ENCODE measurements around the gene PCSK1. TPM values are rescaled to one million over a fixed set of nuclear protein-coding genes. Genes with fewer than 3 reads are reported as not detected.

PCSK1 gene
- polyA plus RNA-seq, 2 of the 4 experiments (the other 2 are of a cell fraction) = 0.14 to 0.17 TPM

DNA sequence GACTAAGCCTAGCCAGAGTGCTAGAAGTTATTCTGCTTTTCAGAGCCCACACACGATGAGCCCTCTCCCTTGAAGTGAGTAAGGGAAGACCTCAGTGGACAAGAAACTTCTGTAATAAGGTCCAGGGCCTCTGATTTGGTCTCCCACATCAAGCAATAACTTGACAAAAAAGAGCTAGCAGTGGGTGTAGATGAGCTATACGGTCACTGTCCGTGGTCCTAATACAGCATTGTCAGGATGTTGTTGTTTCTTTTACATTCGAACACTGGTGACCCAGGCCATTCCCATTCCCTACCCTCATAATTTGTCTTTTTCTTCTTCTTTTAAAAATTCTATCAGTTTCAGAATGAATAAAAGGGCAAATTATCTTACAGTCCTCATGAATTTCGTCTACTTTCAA is 5.2 kb downstream of the PCSK1 start:
- Histone ChIP-seq H3K4me3 (no peak overlapping the region), H3K4me1 (peaks cover 5% of the 10 kb centered on the region; the same call in 2 of the 3 replicates), H3K4me2 (no peak overlapping the region), H3K9me3 (no peaks in the 10 kb centered on the region; the same call in 2 of the 3 replicates), H3K27ac (no peak overlapping the region)
- CTCF ChIA-PET = interaction anchor here (1.3 to 2.3 kb wide), 2 partner anchors 12 to 14 kb away, joined by 3 to 5 read pairs; no protein-coding TSS in a partner anchor
- FAIRE-seq (no peak), DNase-seq (ENCODE audit: low read depth in 1 of 2, low spot score in 1 of 2) (no peak), ATAC-seq (0 out of 6 replicates have a peak, but pooled peaks of 1 of the 2 experiments have one; percentile 54)
- WGBS (ENCODE audit: missing lambda C conversion rate) = 25% methylated on average over 5 of the region's 5 CpGs
- POLR2A ChIA-PET = no interaction called here
- TF ChIP-seq ZNF302 (CRISPR knock-in tag; IDR thresholded peaks at IDR 0.05) = no peak
- TF ChIP-seq JUNB (IDR thresholded peaks at IDR 0.05) = no peak
- peak; percentile 68; the same call in 1 of the 2 replicates for TF ChIP-seq EHMT2 (IDR thresholded peaks at IDR 0.05; ENCODE audit: low read depth)
- TF ChIP-seq, protein P1, sequence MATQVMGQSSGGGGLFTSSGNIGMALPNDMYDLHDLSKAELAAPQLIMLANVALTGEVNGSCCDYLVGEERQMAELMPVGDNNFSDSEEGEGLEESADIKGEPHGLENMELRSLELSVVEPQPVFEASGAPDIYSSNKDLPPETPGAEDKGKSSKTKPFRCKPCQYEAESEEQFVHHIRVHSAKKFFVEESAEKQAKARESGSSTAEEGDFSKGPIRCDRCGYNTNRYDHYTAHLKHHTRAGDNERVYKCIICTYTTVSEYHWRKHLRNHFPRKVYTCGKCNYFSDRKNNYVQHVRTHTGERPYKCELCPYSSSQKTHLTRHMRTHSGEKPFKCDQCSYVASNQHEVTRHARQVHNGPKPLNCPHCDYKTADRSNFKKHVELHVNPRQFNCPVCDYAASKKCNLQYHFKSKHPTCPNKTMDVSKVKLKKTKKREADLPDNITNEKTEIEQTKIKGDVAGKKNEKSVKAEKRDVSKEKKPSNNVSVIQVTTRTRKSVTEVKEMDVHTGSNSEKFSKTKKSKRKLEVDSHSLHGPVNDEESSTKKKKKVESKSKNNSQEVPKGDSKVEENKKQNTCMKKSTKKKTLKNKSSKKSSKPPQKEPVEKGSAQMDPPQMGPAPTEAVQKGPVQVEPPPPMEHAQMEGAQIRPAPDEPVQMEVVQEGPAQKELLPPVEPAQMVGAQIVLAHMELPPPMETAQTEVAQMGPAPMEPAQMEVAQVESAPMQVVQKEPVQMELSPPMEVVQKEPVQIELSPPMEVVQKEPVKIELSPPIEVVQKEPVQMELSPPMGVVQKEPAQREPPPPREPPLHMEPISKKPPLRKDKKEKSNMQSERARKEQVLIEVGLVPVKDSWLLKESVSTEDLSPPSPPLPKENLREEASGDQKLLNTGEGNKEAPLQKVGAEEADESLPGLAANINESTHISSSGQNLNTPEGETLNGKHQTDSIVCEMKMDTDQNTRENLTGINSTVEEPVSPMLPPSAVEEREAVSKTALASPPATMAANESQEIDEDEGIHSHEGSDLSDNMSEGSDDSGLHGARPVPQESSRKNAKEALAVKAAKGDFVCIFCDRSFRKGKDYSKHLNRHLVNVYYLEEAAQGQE (IDR thresholded peaks at IDR 0.05) = peak; percentile 80
- no peak for TF ChIP-seq KDM1A (IDR thresholded peaks at IDR 0.05; ENCODE audit: low read depth)

DNA sequence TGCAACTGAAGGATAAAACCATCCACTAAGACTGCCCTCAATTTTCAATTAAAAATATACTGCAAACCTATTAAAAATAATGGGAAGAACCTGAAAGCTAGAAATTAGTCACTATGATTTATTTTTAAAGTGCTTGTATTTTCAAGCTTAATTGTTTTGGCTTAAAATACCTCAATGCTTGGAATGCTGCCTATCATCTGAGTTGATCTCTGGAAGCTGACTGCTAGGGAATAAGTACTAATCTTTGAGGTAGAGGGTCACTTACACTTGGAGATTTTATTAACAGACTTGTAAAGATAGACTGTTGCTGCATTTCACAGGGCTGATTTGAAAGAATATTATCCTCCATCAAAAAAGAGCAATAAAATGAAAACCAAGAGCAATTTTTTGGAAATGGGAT is 6.2 kb downstream of the PCSK1 start:
- DNase-seq (ENCODE audit: low read depth in 1 of 2, low spot score in 1 of 2) = no peak
- no peak for FAIRE-seq
- ChIA-PET POLR2A (no interaction called here), CTCF (interaction anchor here (2.3 kb wide), 1 partner anchor 13 kb away, joined by 5 read pairs; no protein-coding TSS in a partner anchor)
- TF ChIP-seq CHD2 (IDR thresholded peaks at IDR 0.05; ENCODE audit: low read length, partially characterized antibody) (no peak), KDM5A (IDR thresholded peaks at IDR 0.05) (no peak), EHMT2 (IDR thresholded peaks at IDR 0.05; ENCODE audit: low read depth) (no peak), MYC (IDR thresholded peaks at IDR 0.05; ENCODE audit: borderline replicate concordance, low read length) (no peak), POLR2AphosphoS2 (conservative IDR thresholded peaks at IDR 0.05; ENCODE audit: low read length) (no peak), HDAC2 (IDR thresholded peaks at IDR 0.05) (no peak), SMC3 (IDR thresholded peaks at IDR 0.05) (no peak), MAZ (IDR thresholded peaks at IDR 0.05; ENCODE audit: borderline replicate concordance, low read depth, low read length) (no peak)
- TF ChIP-seq, protein P2, sequence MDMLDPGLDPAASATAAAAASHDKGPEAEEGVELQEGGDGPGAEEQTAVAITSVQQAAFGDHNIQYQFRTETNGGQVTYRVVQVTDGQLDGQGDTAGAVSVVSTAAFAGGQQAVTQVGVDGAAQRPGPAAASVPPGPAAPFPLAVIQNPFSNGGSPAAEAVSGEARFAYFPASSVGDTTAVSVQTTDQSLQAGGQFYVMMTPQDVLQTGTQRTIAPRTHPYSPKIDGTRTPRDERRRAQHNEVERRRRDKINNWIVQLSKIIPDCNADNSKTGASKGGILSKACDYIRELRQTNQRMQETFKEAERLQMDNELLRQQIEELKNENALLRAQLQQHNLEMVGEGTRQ (IDR thresholded peaks at IDR 0.05) = no peak
- no peak overlapping the region for H3K27ac ChIP-seq
- no peak for ATAC-seq
- H3K4me1 ChIP-seq = peaks cover 4% of the 10 kb centered on the region; the same call in 2 of the 3 replicates
- no peak overlapping the region for H3K4me2 ChIP-seq
- H3K9me3 ChIP-seq = no peaks in the 10 kb centered on the region; the same call in 2 of the 3 replicates
- H3K4me3 ChIP-seq = no peak overlapping the region

DNA sequence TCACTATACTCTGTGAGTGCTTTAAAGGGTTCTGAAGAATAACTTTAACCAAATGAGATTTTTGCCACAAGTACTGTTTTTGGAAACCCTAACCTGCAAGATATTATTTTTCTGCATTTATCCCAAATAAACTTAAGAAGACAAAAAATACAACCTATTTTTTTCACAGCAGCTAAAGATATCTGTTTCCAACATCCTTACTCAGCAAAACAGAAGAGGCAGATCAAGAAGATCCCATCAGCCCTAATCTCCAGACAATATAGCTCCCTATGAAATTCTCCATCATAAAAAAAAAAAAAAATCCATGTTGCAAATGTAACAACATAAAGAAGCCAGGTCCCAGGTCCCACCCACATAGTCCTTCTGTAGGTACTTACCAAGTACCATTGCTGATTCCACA is 7.6 kb downstream of the PCSK1 start:
- ChIA-PET POLR2A (no interaction called here), CTCF (interaction anchor here (1.3 kb wide), 1 partner anchor 177 kb away, joined by 3 read pairs; no protein-coding TSS in a partner anchor)
- TF ChIP-seq MYC (IDR thresholded peaks at IDR 0.05; ENCODE audit: borderline replicate concordance, low read length) (no peak), HOXB13 (CRISPR knock-in tag; IDR thresholded peaks at IDR 0.05; ENCODE audit: low read depth) (no peak), MAFK (IDR thresholded peaks at IDR 0.05; ENCODE audit: partially characterized antibody) (peak; percentile 42), EHMT2 (IDR thresholded peaks at IDR 0.05; ENCODE audit: low read depth) (no peak), ZC3H11A (IDR thresholded peaks at IDR 0.05) (no peak), GATA3 (IDR thresholded peaks at IDR 0.05; ENCODE audit: borderline replicate concordance) (no peak), POLR2A (IDR thresholded peaks at IDR 0.05; ENCODE audit: low read length) (no peak)
- TF ChIP-seq, protein P3, sequence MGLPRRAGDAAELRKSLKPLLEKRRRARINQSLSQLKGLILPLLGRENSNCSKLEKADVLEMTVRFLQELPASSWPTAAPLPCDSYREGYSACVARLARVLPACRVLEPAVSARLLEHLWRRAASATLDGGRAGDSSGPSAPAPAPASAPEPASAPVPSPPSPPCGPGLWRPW (IDR thresholded peaks at IDR 0.05) = no peak
- H3K27ac ChIP-seq = no peak overlapping the region
- H3K4me1 ChIP-seq = no peaks in the 10 kb centered on the region
- H3K4me2 ChIP-seq = no peak overlapping the region
- no peak for DNase-seq (ENCODE audit: low read depth in 1 of 2, low spot score in 1 of 2)
- H3K9me3 ChIP-seq = no peaks in the 10 kb centered on the region
- no peak for FAIRE-seq
- ATAC-seq = no peak
- H3K4me3 ChIP-seq = no peak overlapping the region
